GM19193 (cell line): ENCODE results near the gene ADAMTSL4.

ENCODE experiments used
- POLR2A ChIP-seq: IDR thresholded peaks from 4 replicates; pipeline ENCODE4 v1.6.1; 2011; ENCODE audit not compliant: insufficient read depth, insufficient read length; ENCODE audit errors: extremely low read depth

Gene ADAMTSL4

GRCh38 chr1:150548632-150549495, at the start of gene ADAMTSL4:
ADAMTSL4 (plus strand) TSS chr1:150549408; CDS start chr1:150552289, 2,881 bp downstream.
- no peak for TF ChIP-seq POLR2A

- no peak for TF ChIP-seq POLR2A
These were observed 43.8 kb upstream of the ADAMTSL4 start for GRCh38 chr1:150505431-150505830.

GRCh38 chr1:150507912-150508864, 41.0 kb upstream of the ADAMTSL4 start, which contains the start of gene ECM1:
ECM1 (plus strand) TSS chr1:150508109; CDS start chr1:150508210, 101 bp downstream.
- no peak for TF ChIP-seq POLR2A

- no peak for TF ChIP-seq POLR2A
These were observed 40.2 kb upstream of the ADAMTSL4 start for GRCh38 chr1:150508982-150509381.

- no peak for TF ChIP-seq POLR2A
These were observed 37.7 kb upstream of the ADAMTSL4 start for GRCh38 chr1:150511551-150511950.

- TF ChIP-seq POLR2A: no peak
These were observed 37.1 kb upstream of the ADAMTSL4 start for GRCh38 chr1:150511985-150512660.

GRCh38 chr1:150512846-150513245, 36.4 kb upstream of the ADAMTSL4 start:
- no peak for TF ChIP-seq POLR2A

- no peak for TF ChIP-seq POLR2A
These were observed 35.8 kb upstream of the ADAMTSL4 start for GRCh38 chr1:150513351-150513791.

- TF ChIP-seq POLR2A: no peak
These were observed 34.9 kb upstream of the ADAMTSL4 start for GRCh38 chr1:150514260-150514659.

- TF ChIP-seq POLR2A: no peak
These were observed 34.3 kb upstream of the ADAMTSL4 start for GRCh38 chr1:150514913-150515327.

GRCh38 chr1:150515328-150516049, 33.7 kb upstream of the ADAMTSL4 start, which contains the start of gene FALEC:
FALEC (plus strand) TSS chr1:150515752.
- TF ChIP-seq POLR2A: no peak

GRCh38 chr1:150516050-150516591, 33.1 kb upstream of the ADAMTSL4 start:
- TF ChIP-seq POLR2A: no peak

- TF ChIP-seq POLR2A: no peak
These were observed 32.6 kb upstream of the ADAMTSL4 start for GRCh38 chr1:150516616-150517015.

GRCh38 chr1:150521196-150521968, 27.8 kb upstream of the ADAMTSL4 start:
- no peak for TF ChIP-seq POLR2A

GRCh38 chr1:150525348-150525747, 23.9 kb upstream of the ADAMTSL4 start:
- no peak for TF ChIP-seq POLR2A
